IPS-20b (cell line): ENCODE data around the gene TSNAXIP1.
A peak's percentile ranks its signal among the peaks of the same experiment; 100 is the strongest.

Experiments
- H3K27ac ChIP-seq: one replicate; pipeline ENCODE4 v1.5.1; 2013; ENCODE audit warnings: low read length
- H3K27me3 ChIP-seq: 2 replicates; pipeline ENCODE4 v1.6.1; 2013; ENCODE audit warnings: mild to moderate bottlenecking, low read length, inconsistent platforms; ENCODE audit not compliant: insufficient read depth
- H3K36me3 ChIP-seq: 2 replicates; pipeline ENCODE4 v1.6.1; 2013; ENCODE audit warnings: low read depth, mild to moderate bottlenecking, inconsistent platforms, low read length, moderate library complexity; ENCODE audit not compliant: insufficient read depth
- H3K4me1 ChIP-seq: 2 replicates; pipeline ENCODE4 v1.6.1; 2013; ENCODE audit warnings: mild to moderate bottlenecking, control low read depth, inconsistent platforms, low read length, moderate library complexity; ENCODE audit not compliant: insufficient read depth
- H3K4me3 ChIP-seq: 2 replicates; pipeline ENCODE4 v1.5.1; 2013; ENCODE audit warnings: mild to moderate bottlenecking, low read length, inconsistent platforms
- H3K9ac ChIP-seq: 2 replicates; pipeline ENCODE4 v1.6.1; 2013; ENCODE audit warnings: low read depth, mild to moderate bottlenecking, inconsistent platforms, low read length, moderate library complexity
- H3K9me3 ChIP-seq: 2 replicates; pipeline ENCODE4 v1.6.1; 2013; ENCODE audit warnings: mild to moderate bottlenecking, low read depth, low read length, inconsistent platforms; ENCODE audit not compliant: insufficient read depth

TSNAXIP1 gene, protein sequence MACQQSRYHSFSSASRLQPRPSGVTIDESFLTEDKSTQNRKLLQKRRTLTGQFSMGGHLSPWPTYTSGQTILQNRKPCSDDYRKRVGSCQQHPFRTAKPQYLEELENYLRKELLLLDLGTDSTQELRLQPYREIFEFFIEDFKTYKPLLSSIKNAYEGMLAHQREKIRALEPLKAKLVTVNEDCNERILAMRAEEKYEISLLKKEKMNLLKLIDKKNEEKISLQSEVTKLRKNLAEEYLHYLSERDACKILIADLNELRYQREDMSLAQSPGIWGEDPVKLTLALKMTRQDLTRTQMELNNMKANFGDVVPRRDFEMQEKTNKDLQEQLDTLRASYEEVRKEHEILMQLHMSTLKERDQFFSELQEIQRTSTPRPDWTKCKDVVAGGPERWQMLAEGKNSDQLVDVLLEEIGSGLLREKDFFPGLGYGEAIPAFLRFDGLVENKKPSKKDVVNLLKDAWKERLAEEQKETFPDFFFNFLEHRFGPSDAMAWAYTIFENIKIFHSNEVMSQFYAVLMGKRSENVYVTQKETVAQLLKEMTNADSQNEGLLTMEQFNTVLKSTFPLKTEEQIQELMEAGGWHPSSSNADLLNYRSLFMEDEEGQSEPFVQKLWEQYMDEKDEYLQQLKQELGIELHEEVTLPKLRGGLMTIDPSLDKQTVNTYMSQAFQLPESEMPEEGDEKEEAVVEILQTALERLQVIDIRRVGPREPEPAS

DNA sequence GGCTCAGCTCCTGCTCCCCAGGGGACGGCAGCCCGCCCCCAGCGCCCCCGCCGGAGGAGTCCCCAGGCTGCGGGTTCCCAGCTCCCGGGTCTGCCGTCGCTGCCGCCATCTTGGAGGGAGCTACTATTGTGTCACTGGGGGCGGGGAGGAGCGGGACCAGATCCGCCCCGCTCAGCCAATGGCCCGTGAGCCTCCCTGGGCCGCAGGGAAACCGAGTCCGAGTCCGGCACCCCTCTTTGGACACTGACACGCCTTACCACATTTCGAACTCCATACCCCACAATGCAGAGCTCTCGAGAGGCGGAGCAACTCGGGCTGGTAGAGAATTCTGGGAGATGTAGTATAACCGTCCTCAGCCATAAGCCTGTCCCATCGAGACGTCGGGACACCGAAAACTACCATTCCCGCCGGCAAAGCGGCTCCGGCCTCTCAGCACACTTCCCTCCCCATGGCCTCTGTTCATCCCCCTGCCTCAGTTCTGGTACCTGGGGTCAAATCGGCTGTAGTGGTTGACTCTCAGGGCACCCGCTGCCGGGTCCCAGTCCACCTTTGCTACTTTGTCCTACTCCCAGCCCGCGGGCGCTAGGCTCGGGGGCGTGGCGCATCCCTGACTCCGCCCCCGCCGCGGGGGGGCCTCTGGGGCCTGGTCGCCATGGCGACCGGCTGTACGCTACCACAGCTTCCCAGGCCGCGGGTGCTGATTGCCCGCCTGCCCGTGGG, at the start of gene TSNAXIP1, which contains the start of gene RANBP10:
TSNAXIP1 (plus strand) TSS at position 462 of the 720 bp plus-strand sequence. CDS start 261 bp downstream, outside the sequence.
RANBP10 (minus strand) TSS at position 133 of the 720 bp plus-strand sequence; CDS start at position 109, 24 bp downstream.
- H3K4me3 ChIP-seq: peak within 1 kb of the TSS; percentile 97
- H3K27me3 ChIP-seq: no peaks in the 10 kb centered on the region
- peaks cover 20% of the 10 kb centered on the region for H3K36me3 ChIP-seq
- H3K4me1 ChIP-seq: 0 out of 2 replicates have a peak, but pooled peaks cover 4% of the 10 kb centered on the region
- no peaks in the 10 kb centered on the region for H3K9me3 ChIP-seq
- H3K27ac ChIP-seq: no peak within 1 kb of the TSS
- peak within 1 kb of the TSS; percentile 93 for H3K9ac ChIP-seq

DNA sequence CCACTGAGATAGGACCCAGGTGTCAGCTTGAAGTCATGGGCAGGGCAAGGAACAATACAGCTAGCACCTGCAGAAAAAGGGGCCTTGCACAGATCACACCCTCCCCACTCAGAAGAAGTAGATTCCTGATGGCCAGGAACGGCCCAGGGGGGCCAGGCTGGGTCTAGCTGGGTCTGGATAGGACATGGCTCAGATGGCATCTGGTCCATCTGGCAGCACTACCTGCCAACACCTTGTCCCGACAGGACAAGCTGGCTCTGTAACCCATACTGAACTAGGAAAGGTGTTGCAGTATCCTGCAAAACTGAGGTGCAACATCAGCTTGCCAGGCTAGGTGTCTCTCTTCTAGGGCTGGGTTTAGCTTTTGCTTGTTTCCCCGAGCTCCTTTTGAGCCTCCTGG, 48.7 kb upstream of the TSNAXIP1 start:
- no peak overlapping the region for H3K4me3 ChIP-seq
- H3K27ac ChIP-seq: no peak overlapping the region
- no peaks in the 10 kb centered on the region for H3K9me3 ChIP-seq
- H3K4me1 ChIP-seq: no peaks in the 10 kb centered on the region
- H3K36me3 ChIP-seq: no peaks in the 10 kb centered on the region
- no peak overlapping the region for H3K9ac ChIP-seq
- H3K27me3 ChIP-seq: no peaks in the 10 kb centered on the region

DNA sequence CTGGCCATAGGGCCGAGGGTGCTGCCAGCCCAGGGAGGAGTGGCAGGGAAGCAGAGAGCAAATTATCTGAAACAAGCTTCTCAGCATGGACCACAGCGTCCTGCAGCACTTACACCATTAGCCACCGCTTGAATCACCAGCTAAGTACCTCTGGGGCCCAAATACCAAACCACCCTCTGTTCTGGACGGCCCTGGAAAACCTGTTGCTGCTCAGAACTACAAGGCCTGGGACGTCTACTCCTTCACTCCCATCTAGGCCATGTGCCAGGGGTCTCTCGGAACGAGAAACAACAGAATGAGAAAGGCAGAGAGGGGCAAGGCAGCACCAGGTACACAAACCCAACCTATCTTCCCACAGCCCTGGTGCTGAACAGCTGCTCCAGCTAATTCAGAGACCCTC, 47.7 kb upstream of the TSNAXIP1 start:
- no peaks in the 10 kb centered on the region for H3K9me3 ChIP-seq

DNA sequence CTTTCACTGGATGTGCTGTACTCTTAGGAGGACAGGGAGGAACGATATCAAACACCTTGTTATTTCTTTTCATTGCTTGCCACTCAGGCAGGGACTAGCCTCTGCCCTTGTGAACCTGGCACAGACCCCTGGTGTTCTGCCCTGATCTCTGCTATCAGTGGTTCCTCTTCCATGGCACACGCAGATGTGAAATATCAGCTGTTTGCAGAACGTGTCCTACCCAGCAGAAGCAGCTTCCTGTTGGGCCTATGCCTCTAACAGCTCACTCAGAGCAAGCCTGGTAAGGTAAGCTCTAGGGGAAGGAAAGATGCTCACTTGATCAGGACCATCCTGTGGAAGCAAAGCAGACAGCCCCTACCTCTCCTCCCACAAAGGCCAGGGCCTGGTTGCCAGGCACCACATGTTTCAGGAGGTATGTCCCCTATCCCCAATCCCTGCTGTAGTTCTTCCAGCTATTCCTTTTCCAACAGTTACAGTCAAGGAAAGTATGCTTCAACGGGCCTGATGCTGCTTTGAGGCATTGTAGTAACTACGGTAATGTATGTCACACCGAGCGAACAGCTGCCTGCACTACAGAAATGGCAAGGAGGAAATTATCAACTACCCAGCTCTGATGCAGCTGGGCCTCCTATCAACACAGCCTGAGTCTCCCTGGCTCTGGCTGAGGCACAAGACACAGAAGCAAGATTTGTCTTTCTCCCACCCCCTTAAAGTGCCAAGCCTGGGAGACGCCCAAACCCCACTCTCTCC, 46.3 kb upstream of the TSNAXIP1 start:
- Histone ChIP-seq H3K9ac (no peak overlapping the region), H3K27ac (no peak overlapping the region), H3K4me3 (no peak overlapping the region), H3K4me1 (no peaks in the 10 kb centered on the region), H3K9me3 (no peaks in the 10 kb centered on the region), H3K27me3 (no peaks in the 10 kb centered on the region), H3K36me3 (no peaks in the 10 kb centered on the region)

More for the DNA sequence above, 47.7 kb upstream of the TSNAXIP1 start:
- H3K27ac ChIP-seq: no peak overlapping the region
- H3K4me1 ChIP-seq: no peaks in the 10 kb centered on the region
- H3K9ac ChIP-seq: no peak overlapping the region
- H3K27me3 ChIP-seq: no peaks in the 10 kb centered on the region
- H3K4me3 ChIP-seq: no peak overlapping the region
- no peaks in the 10 kb centered on the region for H3K36me3 ChIP-seq

DNA sequence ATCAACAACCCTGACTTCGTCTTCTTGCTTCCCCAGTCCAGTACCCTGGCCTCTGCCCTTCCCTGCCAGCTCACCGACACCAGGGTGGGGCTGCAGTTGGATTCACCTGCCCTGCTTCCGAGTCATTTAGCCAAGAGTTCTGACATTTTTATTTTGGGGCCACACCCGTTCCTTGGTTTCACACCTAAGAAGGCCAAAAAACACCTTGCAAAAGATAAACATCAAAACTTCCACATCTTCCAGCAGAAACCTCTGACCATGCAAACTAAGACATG, 45.8 kb upstream of the TSNAXIP1 start:
- Histone ChIP-seq H3K9ac (no peak overlapping the region), H3K4me3 (no peak overlapping the region)

DNA sequence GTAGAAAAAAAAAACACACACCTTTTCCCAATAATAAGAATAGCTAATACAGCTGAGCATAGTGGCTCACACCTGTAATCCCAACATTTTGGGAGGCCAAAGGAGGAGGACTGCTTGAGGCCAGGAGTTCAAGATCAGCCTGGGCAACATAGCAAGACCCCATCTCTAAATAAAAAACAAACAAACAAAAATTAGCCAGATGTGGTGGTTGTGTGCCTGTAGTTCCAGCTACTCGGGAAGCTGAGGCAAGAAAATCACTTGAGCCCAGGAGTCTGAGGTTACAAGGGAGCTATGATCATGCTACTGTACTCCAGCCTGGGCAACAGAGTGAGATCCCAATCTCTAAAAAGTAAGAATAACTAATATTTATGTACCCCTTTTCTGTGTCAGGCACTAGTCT, 44.8 kb upstream of the TSNAXIP1 start:
- no peaks in the 10 kb centered on the region for H3K9me3 ChIP-seq
- H3K4me3 ChIP-seq: no peak overlapping the region
- H3K27me3 ChIP-seq: no peaks in the 10 kb centered on the region
- no peak overlapping the region for H3K27ac ChIP-seq
- H3K9ac ChIP-seq: no peak overlapping the region
- H3K36me3 ChIP-seq: no peaks in the 10 kb centered on the region
- no peaks in the 10 kb centered on the region for H3K4me1 ChIP-seq

More for the DNA sequence above, 45.8 kb upstream of the TSNAXIP1 start:
- Histone ChIP-seq H3K27ac (no peak overlapping the region), H3K4me1 (no peaks in the 10 kb centered on the region), H3K36me3 (no peaks in the 10 kb centered on the region), H3K27me3 (no peaks in the 10 kb centered on the region), H3K9me3 (no peaks in the 10 kb centered on the region)

DNA sequence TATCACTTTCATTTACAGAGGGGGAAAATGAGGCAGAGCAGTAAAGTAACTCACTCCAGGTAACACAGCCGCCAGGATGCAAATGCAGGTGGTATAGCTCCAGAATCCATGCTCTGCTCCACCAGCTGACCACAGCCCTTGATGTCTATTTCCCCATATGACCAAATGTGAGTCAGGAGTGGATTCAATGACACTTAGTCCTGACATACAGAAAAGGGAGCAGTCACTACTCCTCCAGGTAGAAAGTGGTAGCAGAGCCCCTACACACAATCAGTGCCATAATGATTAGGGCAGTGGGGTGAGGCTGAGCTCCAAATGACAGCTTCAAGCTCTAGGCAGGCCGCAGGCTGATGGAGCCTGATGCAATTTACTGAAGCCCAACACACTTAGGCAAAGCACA, 44.3 kb upstream of the TSNAXIP1 start:
- Histone ChIP-seq H3K9ac (no peak overlapping the region), H3K36me3 (no peaks in the 10 kb centered on the region), H3K9me3 (no peaks in the 10 kb centered on the region), H3K27me3 (no peaks in the 10 kb centered on the region), H3K4me3 (no peak overlapping the region), H3K27ac (no peak overlapping the region), H3K4me1 (no peaks in the 10 kb centered on the region)

DNA sequence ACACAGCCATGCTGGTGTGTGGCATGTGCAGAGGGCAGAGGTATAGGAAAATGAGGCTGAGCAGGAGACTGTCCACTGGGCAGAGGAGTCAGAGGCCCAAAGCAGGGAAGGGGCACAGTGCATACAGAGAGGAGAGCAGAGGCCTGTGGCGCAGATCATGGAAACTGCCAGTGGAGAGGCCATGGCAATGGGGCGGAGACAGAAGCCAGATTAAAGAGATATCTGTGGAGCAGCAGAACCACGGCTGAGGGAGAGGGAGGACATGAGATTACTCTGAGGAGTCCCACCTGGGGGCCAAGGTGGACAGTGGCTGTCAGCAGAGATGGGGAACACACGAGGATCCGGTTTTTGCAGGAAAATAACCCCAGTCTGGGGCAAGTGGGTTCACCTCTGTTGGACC, 43.6 kb upstream of the TSNAXIP1 start:
- Histone ChIP-seq H3K9ac (no peak overlapping the region), H3K27me3 (no peaks in the 10 kb centered on the region), H3K36me3 (no peaks in the 10 kb centered on the region)

DNA sequence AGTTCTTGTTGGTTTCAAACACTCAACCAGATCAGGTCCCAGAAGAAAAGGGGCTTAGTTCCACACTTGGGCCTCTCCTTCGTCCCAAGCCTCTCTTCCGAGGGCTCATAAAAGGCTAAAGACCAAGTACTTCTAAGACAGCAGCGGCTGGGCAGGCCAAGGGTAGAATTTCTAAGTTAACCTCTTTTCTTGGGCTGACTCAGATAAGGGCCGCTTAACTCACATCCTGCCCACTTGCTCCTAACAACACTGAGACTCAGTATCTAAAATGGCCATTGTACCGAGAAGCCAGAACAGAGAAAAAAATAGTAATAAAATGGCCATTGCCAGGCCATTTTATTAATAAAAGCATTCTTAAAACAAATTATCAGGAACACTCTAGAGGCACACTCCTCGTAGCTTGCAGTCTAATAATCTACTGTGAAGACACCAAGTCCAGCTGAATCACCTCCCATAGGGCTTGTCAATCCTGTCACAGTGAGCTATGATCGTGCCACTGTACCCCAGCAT, 42.5 kb upstream of the TSNAXIP1 start:
- Histone ChIP-seq H3K4me3 (no peak overlapping the region), H3K36me3 (no peaks in the 10 kb centered on the region), H3K9ac (no peak overlapping the region)

More for the DNA sequence above, 43.6 kb upstream of the TSNAXIP1 start:
- Histone ChIP-seq H3K9me3 (no peaks in the 10 kb centered on the region), H3K27ac (no peak overlapping the region), H3K4me3 (no peak overlapping the region), H3K4me1 (no peaks in the 10 kb centered on the region)

DNA sequence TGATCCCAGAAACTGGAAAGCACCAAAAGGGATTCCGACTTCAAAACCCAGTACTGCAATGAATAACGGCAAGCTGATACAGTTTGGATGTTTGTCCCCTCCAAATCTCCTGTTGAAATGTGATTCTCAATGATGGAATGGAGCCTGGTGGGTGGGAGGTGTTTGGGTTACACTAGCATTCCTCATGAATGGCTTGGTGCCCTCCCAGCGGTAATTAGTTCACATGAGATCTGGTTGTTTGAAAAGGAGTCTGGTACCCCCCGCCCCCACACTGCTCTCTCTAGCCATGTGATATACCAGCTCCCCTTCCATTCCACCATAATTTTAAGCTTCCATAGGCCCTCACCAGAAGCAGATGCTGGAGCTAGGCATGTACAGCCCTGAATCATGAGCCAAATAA, 40.4 kb upstream of the TSNAXIP1 start:
- Histone ChIP-seq H3K36me3 (0 out of 2 replicates have a peak, but pooled peaks cover 4% of the 10 kb centered on the region), H3K4me1 (no peaks in the 10 kb centered on the region), H3K27me3 (no peaks in the 10 kb centered on the region), H3K9ac (no peak overlapping the region), H3K9me3 (no peaks in the 10 kb centered on the region), H3K27ac (no peak overlapping the region), H3K4me3 (no peak overlapping the region)

More for the DNA sequence above, 42.5 kb upstream of the TSNAXIP1 start:
- Histone ChIP-seq H3K4me1 (no peaks in the 10 kb centered on the region), H3K27me3 (no peaks in the 10 kb centered on the region), H3K9me3 (no peaks in the 10 kb centered on the region), H3K27ac (no peak overlapping the region)

DNA sequence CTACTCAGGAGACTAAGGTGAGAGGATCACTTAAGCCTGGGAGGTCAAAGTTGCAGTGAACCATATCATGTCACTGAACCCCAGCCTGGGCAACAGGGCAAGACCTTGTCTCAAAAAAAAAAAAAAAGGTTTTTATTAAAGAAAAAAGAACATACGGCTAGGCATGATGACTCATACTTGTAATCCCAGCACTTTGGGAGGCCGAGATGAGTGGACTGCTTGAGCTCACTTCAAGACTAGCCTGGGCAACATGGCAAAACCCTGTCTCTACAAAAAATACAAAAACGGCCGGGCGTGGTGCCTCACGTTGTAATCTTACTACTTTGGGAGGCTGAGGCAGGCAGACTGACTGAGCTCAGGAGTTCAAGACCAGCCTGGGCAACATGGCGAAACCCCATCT, 38.7 kb upstream of the TSNAXIP1 start:
- Histone ChIP-seq H3K27ac (no peak overlapping the region), H3K27me3 (no peaks in the 10 kb centered on the region), H3K9ac (no peak overlapping the region), H3K4me3 (no peak overlapping the region), H3K9me3 (no peaks in the 10 kb centered on the region), H3K36me3 (peaks cover 8% of the 10 kb centered on the region; the same call in 1 of the 2 replicates), H3K4me1 (no peaks in the 10 kb centered on the region)
